Suprapubic skin (tissue), 4 donors: ENCODE measurements around the gene NUDT1.

ENCODE experiments used
- CTCF ChIP-seq, 2 donors: fragments of 200-600 bp in 1 of 2; fragments of 450-650 bp in 1 of 2; sonication (generic) in 1 of 2; IDR thresholded peaks; one replicate each; pipeline ENCODE4 v1.5.1; 2016 to 2019; ENCODE audit warnings: antibody characterized with exemption in 2 of 2, mild to moderate bottlenecking in 1 of 2, moderate library complexity in 1 of 2
- POLR2A ChIP-seq, 2 donors: fragments of 450-650 bp; IDR thresholded peaks; one replicate each; pipeline ENCODE4 v1.6.1; 2017; ENCODE audit warnings: antibody characterized with exemption in 2 of 2, mild to moderate bottlenecking in 2 of 2, moderate library complexity in 2 of 2
- POLR2AphosphoS5 ChIP-seq, 3 donors: sonication (generic); formaldehyde crosslinking; IDR thresholded peaks; one replicate each; pipeline ENCODE4 v1.6.1; 2017; ENCODE audit warnings: antibody characterized with exemption in 3 of 3

- TF ChIP-seq CTCF (IDR thresholded peaks at IDR 0.05) = no peak
- TF ChIP-seq POLR2A (IDR thresholded peaks at IDR 0.05) = no peak
- TF ChIP-seq POLR2AphosphoS5 (IDR thresholded peaks at IDR 0.05) = no peak
These were observed 11.7 kb downstream of the NUDT1 start for GRCh38 chr7:2253525-2254244.
